Islet of Langerhans (tissue), 1 donor: ENCODE data around the gene KIRREL1.
"Not testable (repeated sequence)": the region's sequence is repeated elsewhere in the genome, so short reads cannot be mapped to it uniquely, and the experiment has no call there.

Source experiments
- FAIRE-seq: peaks from one replicate; lab custom pipeline; 2011; peaks lifted over from hg19 to GRCh38; lab: Jason Lieb, UNC

Gene KIRREL1

GRCh38 chr1:158107916-158108315, 114.5 kb downstream of the KIRREL1 start:
- FAIRE-seq: no peak

DNA sequence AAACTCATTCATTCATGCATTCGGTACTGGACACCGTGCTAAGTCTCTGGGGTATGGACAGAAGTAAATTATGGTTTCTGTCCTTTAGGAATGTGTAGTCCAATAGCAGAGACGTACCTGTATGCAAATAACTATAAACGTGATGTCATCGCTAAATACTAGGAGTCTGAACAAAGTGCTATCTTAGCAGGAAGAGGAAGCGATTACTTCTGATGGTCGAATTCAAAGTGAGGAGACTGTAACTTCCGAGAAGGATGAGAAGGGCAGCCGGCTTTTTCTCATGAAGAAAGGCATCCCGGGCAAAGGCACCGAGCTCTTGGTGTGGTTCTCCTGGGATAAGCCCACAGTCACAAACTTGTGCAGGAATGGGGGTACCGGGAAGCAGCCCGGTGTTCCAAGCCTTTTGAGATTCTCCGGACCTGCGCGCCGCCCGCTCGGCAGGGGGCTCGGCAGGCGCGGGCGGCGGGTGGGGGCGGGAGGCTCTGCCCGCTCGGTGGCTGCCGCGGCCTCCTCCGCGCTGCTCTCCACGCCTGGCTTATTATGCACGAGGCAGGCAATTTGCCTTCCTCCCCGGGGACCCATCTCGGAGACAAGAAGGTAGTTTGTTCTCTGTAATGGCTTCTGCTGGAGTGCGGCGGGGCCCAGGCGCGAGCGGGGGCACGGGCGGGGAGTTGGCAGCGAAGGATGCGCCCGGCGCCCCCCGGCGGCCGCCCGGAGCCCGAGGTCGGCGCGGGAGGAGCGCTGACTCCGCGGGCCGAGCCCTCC, 119.7 kb downstream of the KIRREL1 start:
- no peak for FAIRE-seq

- FAIRE-seq: no peak
These were observed 120.3 kb downstream of the KIRREL1 start for GRCh38 chr1:158113759-158114127.

DNA sequence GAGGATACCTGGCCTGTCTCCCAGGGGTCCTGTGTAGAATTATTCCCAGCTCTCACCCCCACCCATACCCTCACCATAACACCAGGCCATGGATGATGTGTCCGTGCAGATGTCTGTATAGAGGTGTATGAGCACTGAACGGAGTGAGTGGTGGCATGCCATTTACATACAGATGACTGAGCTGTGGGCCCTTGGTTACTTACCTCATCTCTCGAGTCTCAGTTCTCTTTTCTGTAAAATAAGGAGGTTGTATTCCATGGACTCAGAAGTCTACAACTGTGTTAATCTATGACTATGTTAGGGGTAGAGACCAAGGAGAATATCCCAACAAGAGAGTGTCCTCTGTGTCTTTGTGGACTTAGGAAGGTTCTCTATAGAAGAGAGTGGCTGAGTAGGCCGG, 121.7 kb downstream of the KIRREL1 start:
- FAIRE-seq: no peak

DNA sequence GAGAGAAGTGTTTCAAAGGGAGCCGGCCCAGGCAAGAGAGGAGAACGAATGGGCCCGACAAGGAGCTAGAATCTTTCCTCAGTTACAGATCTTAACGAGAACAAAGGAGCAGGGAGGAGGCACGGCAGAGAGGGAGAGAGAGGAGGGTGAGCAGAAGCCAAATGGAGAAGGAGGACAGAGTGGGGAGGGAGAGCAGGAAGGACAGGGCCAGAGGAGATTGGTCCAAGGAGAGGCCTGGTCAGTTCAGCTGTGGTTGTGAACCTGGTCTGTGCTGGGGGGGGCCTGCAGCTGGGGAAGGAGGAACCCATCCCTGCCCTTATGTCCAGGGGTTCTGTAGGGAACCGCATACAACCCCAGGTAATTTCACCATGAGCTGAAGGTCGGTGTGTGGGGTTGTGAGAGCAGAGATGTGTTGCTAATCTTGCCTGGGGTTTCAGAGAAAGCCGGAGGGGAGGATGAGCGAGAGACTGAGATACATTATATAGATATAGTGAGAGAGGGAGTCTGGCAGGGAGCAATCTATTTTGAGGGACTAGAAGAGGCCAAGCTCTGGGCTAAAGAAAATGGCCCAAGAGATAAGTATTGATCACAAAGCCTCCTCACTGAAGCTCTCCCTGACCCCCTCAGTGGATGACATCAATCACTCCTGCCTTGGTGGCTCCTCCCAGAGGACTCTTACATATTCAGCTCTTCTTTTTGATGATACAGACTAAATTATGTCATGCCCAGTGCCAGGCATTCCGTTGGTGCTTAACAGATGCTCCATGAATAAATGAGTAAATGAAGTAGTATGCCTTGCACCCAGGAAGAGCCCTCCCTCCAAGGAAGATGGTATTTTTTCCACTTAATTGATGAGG, 123.1 kb downstream of the KIRREL1 start:
- no peak for FAIRE-seq

GRCh38 chr1:158117854-158118704, 124.6 kb downstream of the KIRREL1 start:
- FAIRE-seq: no peak

- FAIRE-seq: no peak
These were observed 125.4 kb downstream of the KIRREL1 start for GRCh38 chr1:158118713-158119402.

- no peak for FAIRE-seq
These were observed 126.7 kb downstream of the KIRREL1 start for GRCh38 chr1:158119976-158120653.

DNA sequence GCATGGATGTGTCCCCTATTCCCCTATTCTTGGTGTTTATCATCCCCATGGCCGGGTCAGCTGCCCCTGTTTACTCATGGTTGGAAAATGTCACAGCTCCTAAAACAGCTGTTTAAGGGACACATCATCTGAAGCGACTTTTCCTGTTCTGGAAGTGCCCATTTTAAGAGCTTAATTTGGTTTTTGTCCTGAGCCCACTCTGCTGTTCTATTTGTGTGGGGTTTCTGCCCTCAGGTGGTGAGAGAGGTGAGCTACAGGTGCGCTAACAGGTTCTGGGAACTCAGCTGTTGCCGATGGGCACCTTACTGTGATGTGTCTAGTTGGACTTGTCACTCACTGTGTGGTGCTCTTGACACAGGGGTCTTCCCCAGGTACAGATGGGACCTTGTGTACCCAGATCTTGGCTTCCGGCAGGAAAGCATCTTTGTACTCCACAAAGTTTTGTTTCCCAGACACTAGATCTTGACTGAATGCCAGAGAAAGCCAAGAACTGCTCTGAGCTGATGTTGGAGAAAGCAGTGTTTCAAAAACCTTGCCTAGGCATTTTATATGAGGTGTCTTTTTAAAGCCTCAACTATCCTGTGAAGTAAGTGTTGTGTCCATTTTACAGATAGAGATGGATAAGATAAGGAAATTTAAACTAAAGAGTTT, 128.3 kb downstream of the KIRREL1 start:
- FAIRE-seq: no peak

DNA sequence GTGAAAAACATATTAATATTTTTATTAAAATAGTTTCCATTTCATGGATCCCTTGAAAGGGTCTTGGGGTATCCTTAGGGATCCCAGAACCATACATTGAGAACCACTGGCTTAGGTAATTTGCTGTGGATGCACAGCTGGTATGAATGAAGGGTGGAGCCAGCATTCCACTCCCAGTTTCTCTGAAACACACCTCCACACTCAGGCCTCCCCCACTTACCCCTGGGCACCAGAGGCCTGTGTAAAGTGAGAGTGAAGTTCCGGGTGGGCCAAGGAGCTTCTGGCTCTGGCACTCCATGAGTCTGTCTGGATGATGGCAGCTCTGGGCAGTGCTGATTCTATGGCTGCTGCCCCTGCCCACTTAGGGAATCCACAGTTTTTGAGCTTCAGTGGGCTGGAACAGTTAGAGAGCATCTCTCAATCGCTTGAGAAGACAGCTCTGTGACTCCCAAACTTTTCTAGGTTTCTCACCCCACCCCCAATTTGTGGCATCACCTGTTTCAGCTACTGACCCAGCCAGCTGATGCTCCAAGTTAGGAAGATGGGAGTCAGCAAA, 129.5 kb downstream of the KIRREL1 start:
- no peak for FAIRE-seq

DNA sequence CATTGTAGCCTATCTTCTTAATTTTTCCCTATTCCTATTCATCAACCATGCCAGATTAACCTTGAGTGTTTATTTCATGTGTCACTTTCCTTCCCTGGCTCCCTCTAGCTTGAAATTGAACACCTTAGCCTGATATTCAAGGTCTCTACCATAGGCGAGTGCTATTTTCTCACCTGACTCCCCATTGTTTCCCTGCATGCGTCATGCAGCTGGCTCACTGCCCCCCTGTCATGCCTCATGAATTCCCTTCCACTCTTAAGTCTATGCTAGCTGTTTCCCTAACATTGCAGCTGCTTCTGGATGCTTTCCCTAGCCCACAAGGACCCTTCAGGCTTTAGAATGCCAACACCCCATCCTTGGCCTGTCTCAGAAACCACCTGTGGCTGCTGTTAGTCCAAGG, 130.6 kb downstream of the KIRREL1 start:
- FAIRE-seq: no peak

GRCh38 chr1:158124999-158125398, 131.6 kb downstream of the KIRREL1 start:
- FAIRE-seq: peak; percentile 92

GRCh38 chr1:158126425-158126824, 133.0 kb downstream of the KIRREL1 start:
- FAIRE-seq: no peak

DNA sequence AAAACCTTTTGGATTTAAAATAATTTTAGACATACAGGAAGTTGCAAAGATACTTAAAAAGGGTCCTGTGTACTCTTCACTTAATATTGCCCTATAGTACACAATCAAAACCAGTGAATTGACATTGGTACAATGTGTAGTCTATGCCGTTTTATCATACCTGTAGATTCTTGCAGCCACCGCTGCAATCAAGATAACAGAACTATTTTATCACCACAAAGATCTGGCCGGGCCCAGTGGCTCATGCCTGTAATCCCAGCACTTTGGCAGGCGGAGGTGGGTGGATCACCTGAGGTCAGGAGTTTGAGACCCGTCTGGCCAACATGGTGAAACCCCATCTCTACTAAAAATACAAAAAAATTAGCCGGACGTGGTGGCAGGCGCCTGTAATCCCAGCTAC, 135.1 kb downstream of the KIRREL1 start:
- FAIRE-seq: not testable (repeated sequence)

DNA sequence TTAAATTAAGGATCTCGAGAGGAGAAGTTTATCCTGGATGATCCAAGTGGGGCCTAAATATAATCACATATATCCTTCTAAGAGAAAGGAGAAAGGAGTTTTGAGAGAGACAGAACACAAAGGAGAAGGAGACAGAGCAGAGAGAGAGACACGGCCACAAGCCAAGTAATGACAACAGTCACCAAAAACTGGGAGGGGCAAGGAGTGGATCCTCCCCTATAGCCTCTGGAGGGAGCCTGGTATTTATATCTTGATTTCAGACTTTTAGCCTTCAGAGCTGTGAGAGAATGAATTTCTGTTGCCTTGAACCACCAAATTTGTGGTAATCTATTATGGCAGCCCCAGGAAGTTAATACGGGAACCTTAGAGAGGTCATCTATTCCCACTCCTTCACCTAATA, 137.8 kb downstream of the KIRREL1 start:
- no peak for FAIRE-seq

DNA sequence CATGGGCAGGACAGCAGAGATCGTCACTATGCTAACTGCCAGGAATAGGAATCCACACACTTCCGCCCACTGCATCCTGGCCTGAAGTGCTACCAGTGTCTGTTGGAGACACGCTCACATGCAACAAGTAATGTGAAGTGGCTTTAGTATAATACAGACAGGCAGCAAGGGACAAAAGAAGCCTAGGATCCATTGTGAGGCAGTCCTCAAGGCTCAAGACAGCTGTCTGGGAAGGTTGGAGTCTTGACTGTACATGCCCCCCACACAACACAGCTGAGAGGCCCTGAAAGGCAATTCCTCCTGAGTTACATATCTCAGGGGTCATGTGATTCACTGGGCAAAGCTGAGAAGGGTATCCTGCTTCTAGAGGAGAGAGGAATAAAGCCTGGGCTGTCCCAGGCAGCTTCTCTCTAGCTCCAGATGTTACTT, 147.3 kb downstream of the KIRREL1 start:
- no peak for FAIRE-seq

GRCh38 chr1:158145173-158145719, 151.8 kb downstream of the KIRREL1 start:
- FAIRE-seq: no peak

GRCh38 chr1:158146165-158146564, 152.7 kb downstream of the KIRREL1 start:
- no peak for FAIRE-seq

GRCh38 chr1:158146739-158147138, 153.3 kb downstream of the KIRREL1 start:
- no peak for FAIRE-seq

- FAIRE-seq: no peak
These were observed 154.0 kb downstream of the KIRREL1 start for GRCh38 chr1:158147401-158147800.
